HG03354 (cell line): ENCODE results near the gene AMOTL2.

Experiments
- ATAC-seq: cut with Tn5 transposase; IDR thresholded peaks from one replicate; pipeline ENCODE4 v1.9.1; 2021; ENCODE audit warnings: mild to moderate bottlenecking; ENCODE audit not compliant: unreplicated experiment, poor library complexity, severe bottlenecking

AMOTL2 gene

GRCh38 chr3:134355416-134355815 is 18.8 kb downstream of the AMOTL2 start:
- no peak for ATAC-seq

- ATAC-seq = no peak
Measured at GRCh38 chr3:134354612-134355251, 19.5 kb downstream of the AMOTL2 start.

GRCh38 chr3:134353831-134354611 is 20.2 kb downstream of the AMOTL2 start:
- no peak for ATAC-seq

GRCh38 chr3:134353171-134353825 is 20.9 kb downstream of the AMOTL2 start:
- no peak for ATAC-seq

GRCh38 chr3:134352031-134352671 is 22.1 kb downstream of the AMOTL2 start:
- no peak for ATAC-seq

- no peak for ATAC-seq
Measured at GRCh38 chr3:134351427-134351826, 22.8 kb downstream of the AMOTL2 start.

GRCh38 chr3:134350861-134351311 is 23.4 kb downstream of the AMOTL2 start:
- ATAC-seq = no peak

- no peak for ATAC-seq
Measured at GRCh38 chr3:134350266-134350665, 24.0 kb downstream of the AMOTL2 start.

- ATAC-seq = no peak
Measured at GRCh38 chr3:134348524-134348923, 25.7 kb downstream of the AMOTL2 start.

- no peak for ATAC-seq
Measured at GRCh38 chr3:134347551-134347950, 26.7 kb downstream of the AMOTL2 start.

GRCh38 chr3:134346744-134347143 is 27.5 kb downstream of the AMOTL2 start:
- no peak for ATAC-seq

GRCh38 chr3:134345202-134345601 is 29.0 kb downstream of the AMOTL2 start:
- no peak for ATAC-seq

GRCh38 chr3:134344560-134344959 is 29.7 kb downstream of the AMOTL2 start:
- no peak for ATAC-seq

GRCh38 chr3:134342259-134342658 is 32.0 kb downstream of the AMOTL2 start:
- ATAC-seq = no peak

GRCh38 chr3:134341389-134341788 is 32.9 kb downstream of the AMOTL2 start:
- ATAC-seq = no peak

GRCh38 chr3:134340982-134341365 is 33.3 kb downstream of the AMOTL2 start:
- ATAC-seq = no peak

GRCh38 chr3:134340362-134340981 is 33.8 kb downstream of the AMOTL2 start:
- ATAC-seq = no peak

- ATAC-seq = no peak
Measured at GRCh38 chr3:134339913-134340312, 34.3 kb downstream of the AMOTL2 start.

- no peak for ATAC-seq
Measured at GRCh38 chr3:134339331-134339730, 34.9 kb downstream of the AMOTL2 start.
